ENCODE results near the gene ANKRD39.

GRCh38 chr2:96843538-96844268 is 14.1 kb downstream of the ANKRD39 start, which contains the start of gene ANKRD23:
- TF ChIP-seq POLR2AphosphoS2 (IDR thresholded peaks at IDR 0.05; ENCODE audit: low read length): no peak
- no peak for TF ChIP-seq ARID2 (IDR thresholded peaks at IDR 0.05)
- no peak for TF ChIP-seq RAD51 (IDR thresholded peaks at IDR 0.05; ENCODE audit: borderline replicate concordance, low read depth)
- no peak for TF ChIP-seq CTCF (IDR thresholded peaks at IDR 0.05 in 2 of 3, conservative IDR thresholded peaks at IDR 0.05 in 1 of 3; ENCODE audit: insufficient read depth in 2 of 3, low read depth in 1 of 3, low read length in 3 of 3)
- TF ChIP-seq NCOA1 (IDR thresholded peaks at IDR 0.05; ENCODE audit: low read depth): no peak
- no peak for TF ChIP-seq ATF7 (IDR thresholded peaks at IDR 0.05)
- TF ChIP-seq POLR2A (conservative IDR thresholded peaks at IDR 0.05): no peak
- no peak for TF ChIP-seq FOXA1 (IDR thresholded peaks at IDR 0.05; ENCODE audit: borderline replicate concordance)
- TF ChIP-seq NFYB (IDR thresholded peaks at IDR 0.05; ENCODE audit: extremely low read depth, insufficient read length): no peak
- no peak for TF ChIP-seq PBX2 (CRISPR knock-in tag; IDR thresholded peaks at IDR 0.05; ENCODE audit: low read depth)
- TF ChIP-seq PBX2 (tag; conservative IDR thresholded peaks at IDR 0.05; ENCODE audit: low read depth): no peak
- no peak for TF ChIP-seq MBD2 (IDR thresholded peaks at IDR 0.05; ENCODE audit: borderline replicate concordance, low read depth)
- no peak for TF ChIP-seq GTF2F1 (IDR thresholded peaks at IDR 0.05; ENCODE audit: low read depth, low read length)
- TF ChIP-seq JUNB (CRISPR knock-in tag; conservative IDR thresholded peaks at IDR 0.05): no peak

Measured in K562 (cell line).